H1 (cell line): ENCODE data around the gene ABL1. TPM values are rescaled to one million over a fixed set of nuclear protein-coding genes. Genes with fewer than 3 reads are reported as not detected.

Experiments
- CTCF ChIA-PET: fragments of 300-600 bp; sonication (Branson Sonifier 250); formaldehyde crosslinking; loops from one replicate; lab custom pipeline; 2021; ENCODE audit not compliant: partially characterized antibody; lab: Charles Lee
- POLR2A ChIA-PET: fragments of 300-600 bp; sonication (Branson Sonifier 250); formaldehyde crosslinking; loops from one replicate; lab custom pipeline; 2021; ENCODE audit warnings: inconsistent platforms; ENCODE audit not compliant: partially characterized antibody; lab: Charles Lee
- DNase-seq, 2 experiments: peaks; one replicate each; pipeline versions ENCODE4 v3.0.0 to v3.0.0-alpha.2; 2010 to 2022; ENCODE audit warnings: low spot score in 2 of 2, low read depth in 1 of 2, mixed read lengths in 1 of 2
- FAIRE-seq: peaks from 2 replicates; lab custom pipeline; 2011; peaks lifted over from hg19 to GRCh38; lab: Jason Lieb, UNC
- H2AFZ ChIP-seq: 2 replicates; pipeline ENCODE4 v1.8.1; 2012; ENCODE audit warnings: low read length, inconsistent platforms
- H2AK5ac ChIP-seq: 2 replicates; pipeline ENCODE4 v1.6.1; 2013; ENCODE audit warnings: low read depth, low read length
- H2BK120ac ChIP-seq: replicated peaks from 2 replicates; pipeline ENCODE3; 2013; ENCODE audit warnings: low read depth, low read length, inconsistent platforms
- H2BK12ac ChIP-seq: 2 replicates; pipeline ENCODE4 v1.6.1; 2013; ENCODE audit warnings: low read depth, low read length
- H2BK15ac ChIP-seq: 2 replicates; pipeline ENCODE4 v1.6.1; 2013; ENCODE audit warnings: low read length
- H2BK20ac ChIP-seq: 2 replicates; pipeline ENCODE4 v1.6.1; 2013; ENCODE audit warnings: low read length
- H2BK5ac ChIP-seq: 2 replicates; pipeline ENCODE4 v1.6.1; 2013; ENCODE audit warnings: low read depth, low read length
- H3K14ac ChIP-seq: 2 replicates; pipeline ENCODE4 v1.6.1; 2013; ENCODE audit warnings: inconsistent platforms; ENCODE audit not compliant: insufficient read length
- H3K18ac ChIP-seq: 2 replicates; pipeline ENCODE4 v1.6.1; 2013; ENCODE audit warnings: low read length; ENCODE audit errors: extremely low read depth
- H3K23ac ChIP-seq: 2 replicates; pipeline ENCODE4 v1.6.1; 2013; ENCODE audit warnings: inconsistent platforms; ENCODE audit not compliant: insufficient read length
- H3K23me2 ChIP-seq: 2 replicates; pipeline ENCODE4 v1.6.1; 2013; ENCODE audit warnings: low read depth, low read length
- H3K27ac ChIP-seq: 2 replicates; pipeline ENCODE4 v1.6.1; 2011; ENCODE audit warnings: low read depth, low read length, inconsistent platforms
- H3K27me3 ChIP-seq, 4 experiments: replicated peaks in 1 of 4; 1 replicate in 1 of 4; 2 replicates in 3 of 4; pipeline versions ENCODE4 v1.6.1 to v1.8.1; 2011 to 2013; ENCODE audit warnings: low read length in 3 of 4, mild to moderate bottlenecking in 3 of 4, inconsistent platforms in 2 of 4, mixed read lengths in 2 of 4, moderate library complexity in 1 of 4; ENCODE audit not compliant: control insufficient read depth in 3 of 4, insufficient read depth in 3 of 4; ENCODE audit errors: extremely low read depth in 1 of 4
- H3K36me3 ChIP-seq, 4 experiments: 2 replicates each; pipeline versions ENCODE4 v1.6.1 to v1.8.1; 2011 to 2013; ENCODE audit warnings: mild to moderate bottlenecking in 4 of 4, low read length in 3 of 4, moderate library complexity in 2 of 4, control low read depth in 1 of 4, inconsistent platforms in 1 of 4; ENCODE audit not compliant: insufficient read depth in 4 of 4, control insufficient read depth in 2 of 4
- H3K4ac ChIP-seq: replicated peaks from 2 replicates; pipeline ENCODE3; 2013; ENCODE audit warnings: low read length, low read depth, mixed read lengths, inconsistent platforms; ENCODE audit not compliant: insufficient read length
- H3K4me1 ChIP-seq, 4 experiments: replicated peaks in 1 of 4; 1 replicate in 1 of 4; 2 replicates in 3 of 4; pipeline versions ENCODE4 v1.6.1 to v1.8.1; 2011 to 2013; ENCODE audit warnings: low read length in 3 of 4, inconsistent platforms in 2 of 4, mixed read lengths in 1 of 4; ENCODE audit not compliant: insufficient read depth in 4 of 4, control insufficient read depth in 3 of 4
- H3K4me2 ChIP-seq, 2 experiments: 2 replicates each; pipeline versions ENCODE4 v1.6.1 to v1.8.1; 2011 to 2013; ENCODE audit warnings: low read depth in 2 of 2, low read length in 2 of 2, control low read depth in 1 of 2, inconsistent platforms in 1 of 2, mild to moderate bottlenecking in 1 of 2; ENCODE audit not compliant: insufficient read depth in 1 of 2
- H3K4me3 ChIP-seq, 4 experiments: fragments of 200-600, 300-600 bp in 1 of 4; sonication (generic), shearing (Covaris generic), sonication (Bioruptor Twin) in 1 of 4; 2 replicates each; pipeline versions ENCODE4 v1.5.1 to v1.8.1; 2011 to 2016; ENCODE audit warnings: low read length in 4 of 4, low read depth in 3 of 4, control low read depth in 2 of 4, inconsistent platforms in 2 of 4, mild to moderate bottlenecking in 2 of 4, mixed read lengths in 1 of 4, moderate library complexity in 1 of 4; ENCODE audit not compliant: insufficient read depth in 2 of 4; ENCODE audit errors: extremely low read depth in 1 of 4
- H3K56ac ChIP-seq: replicated peaks from 2 replicates; pipeline ENCODE3; 2013; ENCODE audit warnings: low read depth, mild to moderate bottlenecking, mixed read lengths, low read length, inconsistent platforms; ENCODE audit not compliant: insufficient read length
- H3K79me1 ChIP-seq: 2 replicates; pipeline ENCODE4 v1.6.1; 2013; ENCODE audit warnings: low read depth, low read length, control low read depth
- H3K79me2 ChIP-seq, 2 experiments: 2 replicates each; pipeline versions ENCODE4 v1.6.1 to v1.8.1; 2012 to 2013; ENCODE audit warnings: low read length in 2 of 2, mild to moderate bottlenecking in 2 of 2, inconsistent platforms in 1 of 2; ENCODE audit not compliant: insufficient read depth in 2 of 2, control insufficient read depth in 1 of 2
- H3K9ac ChIP-seq, 4 experiments: replicated peaks in 1 of 4; 1 replicate in 1 of 4; 2 replicates in 3 of 4; pipeline versions ENCODE4 v1.6.1 to v1.8.1; 2011 to 2013; ENCODE audit warnings: low read depth in 3 of 4, low read length in 3 of 4, control low read depth in 2 of 4, mild to moderate bottlenecking in 2 of 4, moderate library complexity in 2 of 4, inconsistent platforms in 1 of 4; ENCODE audit errors: extremely low read depth in 1 of 4
- H3K9me3 ChIP-seq, 2 experiments: 2 replicates each; pipeline versions ENCODE4 v1.6.1 to v1.8.1; 2012 to 2013; ENCODE audit warnings: mild to moderate bottlenecking in 2 of 2, moderate library complexity in 2 of 2, control low read depth in 1 of 2, inconsistent platforms in 1 of 2, low read depth in 1 of 2, low read length in 1 of 2, mixed read lengths in 1 of 2; ENCODE audit not compliant: insufficient read depth in 2 of 2
- H4K20me1 ChIP-seq, 2 experiments: replicated peaks in 1 of 2; 2 replicates each; pipeline versions ENCODE3 to v1.8.1; 2011 to 2013; ENCODE audit warnings: inconsistent platforms in 2 of 2, low read length in 2 of 2, mild to moderate bottlenecking in 1 of 2; ENCODE audit not compliant: insufficient read depth in 2 of 2, control insufficient read depth in 1 of 2
- H4K5ac ChIP-seq: 2 replicates; pipeline ENCODE4 v1.6.1; 2013; ENCODE audit warnings: low read length, low read depth, mixed read lengths, inconsistent platforms; ENCODE audit not compliant: insufficient read length
- H4K8ac ChIP-seq: 2 replicates; pipeline ENCODE4 v1.8.0; 2013; ENCODE audit warnings: mild to moderate bottlenecking, moderate library complexity, low read length, inconsistent platforms; ENCODE audit not compliant: insufficient read depth; ENCODE audit errors: extremely low read depth
- H4K91ac ChIP-seq: replicated peaks from 2 replicates; pipeline ENCODE3; 2013; ENCODE audit warnings: low read length, mixed read lengths, inconsistent platforms; ENCODE audit not compliant: insufficient read length
- ATF3 ChIP-seq: IDR thresholded peaks from 2 replicates; pipeline ENCODE4 v1.6.1; 2011; ENCODE audit warnings: low read depth, mild to moderate bottlenecking, low read length; ENCODE audit not compliant: insufficient read depth
- CBX5 ChIP-seq: fragments of 300-800, 300-1000 bp; sonication (generic); IDR thresholded peaks from 2 replicates; pipeline ENCODE4 v1.7.1; 2016; ENCODE audit warnings: antibody characterized with exemption, low read length, low read depth
- CEBPB ChIP-seq: IDR thresholded peaks from 2 replicates; pipeline ENCODE4 v1.6.1; 2012; ENCODE audit warnings: low read depth, low read length
- CHD2 ChIP-seq: IDR thresholded peaks from 2 replicates; pipeline ENCODE4 v1.6.1; 2012; ENCODE audit warnings: low read length, improper control_type of control experiment
- FOSL1 ChIP-seq: IDR thresholded peaks from 2 replicates; pipeline ENCODE4 v1.6.1; 2011; ENCODE audit warnings: mild to moderate bottlenecking, low read depth, low read length, moderate library complexity; ENCODE audit not compliant: insufficient read depth
- GABPA ChIP-seq: IDR thresholded peaks from 2 replicates; pipeline ENCODE4 v1.6.1; 2011; ENCODE audit warnings: mild to moderate bottlenecking, low read length, moderate library complexity, borderline replicate concordance; ENCODE audit not compliant: insufficient read depth
- GTF2F1 ChIP-seq: IDR thresholded peaks from 2 replicates; pipeline ENCODE4 v1.6.1; 2012; ENCODE audit warnings: low read depth, low read length, improper control_type of control experiment, borderline replicate concordance
- KDM1A ChIP-seq: fragments of 200-600, 300-600 bp; sonication (generic); IDR thresholded peaks from 2 replicates; pipeline ENCODE4 v1.7.1; 2016; ENCODE audit warnings: mild to moderate bottlenecking, low read length, borderline replicate concordance
- POU5F1 ChIP-seq: IDR thresholded peaks from 2 replicates; pipeline ENCODE4 v1.6.1; 2011; ENCODE audit warnings: low read depth, mild to moderate bottlenecking, low read length, moderate library complexity
- RBBP5 ChIP-seq: IDR thresholded peaks from 2 replicates; pipeline ENCODE4 v1.7.1; 2012; ENCODE audit warnings: low read depth, mild to moderate bottlenecking, inconsistent platforms, low read length, moderate library complexity, borderline replicate concordance
- RNF2 ChIP-seq: fragments of 200-900, 300-1000 bp; sonication (generic); IDR thresholded peaks from 2 replicates; pipeline ENCODE4 v1.7.1; 2016; ENCODE audit warnings: borderline replicate concordance, low read depth, mild to moderate bottlenecking, antibody characterized with exemption, low read length; ENCODE audit not compliant: poor library complexity, severe bottlenecking; ENCODE audit errors: missing control alignments
- RXRA ChIP-seq: IDR thresholded peaks from 2 replicates; pipeline ENCODE4 v1.6.1; 2011; ENCODE audit warnings: low read depth, mild to moderate bottlenecking, low read length, moderate library complexity; ENCODE audit not compliant: insufficient read depth
- SP4 ChIP-seq: IDR thresholded peaks from 2 replicates; pipeline ENCODE4 v1.6.1; 2012; ENCODE audit warnings: low read length, inconsistent platforms
- TCF12 ChIP-seq: IDR thresholded peaks from 2 replicates; pipeline ENCODE4 v1.6.1; 2011; ENCODE audit warnings: low read depth, mild to moderate bottlenecking, low read length
- WGBS, 2 experiments: shearing (Covaris generic) in 1 of 2; methylation state at CpG; one replicate each; pipeline versions ENCODE4 v1.1.6 to v1.1.7; 2013 to 2015; ENCODE audit warnings: low lambda C conversion rate in 2 of 2, mixed read lengths in 2 of 2, inconsistent platforms in 1 of 2, low coverage in 1 of 2, missing lambda C conversion rate in 1 of 2; ENCODE audit not compliant: insufficient replicate concordance in 2 of 2, insufficient coverage in 1 of 2, insufficient read length in 1 of 2; ENCODE audit errors: extremely low coverage in 1 of 2, missing lambda C conversion rate in 1 of 2; 5-methylcytosine and 5-hydroxymethylcytosine counted together
- polyA plus RNA-seq, 7 experiments: library from polyadenylated mRNA; depleted of rRNA in 3 of 7; stranded (reverse) in 5 of 7; unstranded in 2 of 7; fragments of >200 nt in 5 of 7; fragments of 200-250 nt in 2 of 7; gene quantifications; 1 replicate in 5 of 7; 2 replicates in 1 of 7; 4 replicates in 1 of 7; pipeline versions ENCODE4 v1.2.1 to v1.2.3, GENCODE V29; 2011 to 2013; ENCODE audit warnings: missing spikeins in 2 of 7, mixed read lengths in 2 of 7
- total RNA-seq: library from RNA; stranded (reverse); fragmentation: NEBNext Ultra II Directional; extraction: Animal tissue kit (Norgen Biotek cat#: 25700); gene quantifications from 2 replicates; pipeline ENCODE4 v1.2.1, GENCODE V29; 2021

ABL1 gene
- total and polyA plus RNA-seq, 2 of the 8 experiments (the other 6 are each of a cell fraction or from before 2014, with no cell fraction given) = 35.3 to 104 TPM

GRCh38 chr9:130884111-130884531 lies 49.1 kb downstream of the ABL1 start:
- peaks cover 0 to 10% of the 10 kb centered on the region in 2 experiments for H4K20me1 ChIP-seq
- no peak overlapping the region for H2BK5ac ChIP-seq
- no peak overlapping the region for H2AK5ac ChIP-seq
- no peak overlapping the region for H2BK15ac ChIP-seq
- H3K79me2 ChIP-seq = no peaks in the 10 kb centered on the region
- no peak overlapping the region for H4K5ac ChIP-seq
- H2BK20ac ChIP-seq = no peak overlapping the region
- H3K9me3 ChIP-seq = no peaks in the 10 kb centered on the region
- no peak overlapping the region for H3K4me2 ChIP-seq
- H3K27ac ChIP-seq = no peak overlapping the region
- no peak overlapping the region for H3K4ac ChIP-seq
- FAIRE-seq = no peak
- H3K56ac ChIP-seq = no peak overlapping the region
- H2AFZ ChIP-seq = no peak overlapping the region
- H3K4me3 ChIP-seq = no peak overlapping the region
- H3K18ac ChIP-seq = no peak overlapping the region
- 0 out of 2 replicates have a peak, but pooled peaks cover 3% of the 10 kb centered on the region for H3K79me1 ChIP-seq
- no peaks in the 10 kb centered on the region for H3K4me1 ChIP-seq
- H2BK12ac ChIP-seq = no peak overlapping the region
- no peak overlapping the region for H3K23ac ChIP-seq
- ChIA-PET CTCF (interaction anchor here (1.0 to 5.6 kb wide), 7 partner anchors 10 to 178 kb away, joined by 3 to 29 read pairs (median 5); no protein-coding TSS in a partner anchor), POLR2A (no interaction called here)
- no peak overlapping the region for H4K8ac ChIP-seq
- H3K23me2 ChIP-seq = no peaks in the 10 kb centered on the region
- 97% methylated on average over 22 of the region's 25 CpGs; no CpG with 5 or more reads in 1 of the 2 experiments for WGBS, 2 experiments
- no peak overlapping the region for H2BK120ac ChIP-seq
- no peak overlapping the region for H4K91ac ChIP-seq
- H3K9ac ChIP-seq = no peak overlapping the region
- H3K36me3 ChIP-seq = peaks cover 39 to 86% (median 73%) of the 10 kb centered on the region in 4 experiments
- H3K27me3 ChIP-seq = no peaks in the 10 kb centered on the region
- no peak for DNase-seq
- no peak overlapping the region for H3K14ac ChIP-seq
- TF ChIP-seq KDM1A (no peak), FOSL1 (no peak), CEBPB (no peak), ATF3 (no peak), GABPA (no peak), TCF12 (no peak), SP4 (no peak), RXRA (no peak), POU5F1 (no peak), CHD2 (no peak), RNF2 (no peak), CBX5 (no peak), GTF2F1 (no peak), RBBP5 (no peak)
